GM12878 (cell line): ENCODE measurements around the gene KLF6. TPM values are rescaled to one million over a fixed set of nuclear protein-coding genes. Genes with fewer than 3 reads are reported as not detected.

ENCODE experiments used
- ATAC-seq: fragments of 200-7000 bp; cut with Tn5 transposase; 3 replicates; pipeline ENCODE4 v1.9.1; 2020; ENCODE audit warnings: mild to moderate bottlenecking, moderate library complexity
- BruUV-seq: library from RNA; stranded (reverse); fragments of 400-500 nt; replicated peaks from 2 replicates; lab custom pipeline; 2021; lab: Mats Ljungman, UMichigan
- CTCF ChIA-PET: fragments of 300-600 bp; sonication (Branson Sonifier 250); formaldehyde crosslinking; extraction: SDS; loops from one replicate; lab custom pipeline; 2021; ENCODE audit warnings: inconsistent platforms; lab: Yijun Ruan, JAX
- POLR2A ChIA-PET: fragments of 350-600 bp; formaldehyde crosslinking; extraction: SDS; loops from one replicate; lab custom pipeline; 2021; ENCODE audit warnings: inconsistent platforms; lab: Charles Lee
- RAD21 ChIA-PET: fragments of 300-600 bp; sonication (Branson Sonifier 250); formaldehyde crosslinking; loops from one replicate; lab custom pipeline; 2023; ENCODE audit warnings: antibody characterized with exemption; ENCODE audit not compliant: unreplicated experiment; lab: Charles Lee
- SMC1A ChIA-PET: fragments of 300-600 bp; sonication (Branson Sonifier 250); formaldehyde crosslinking; loops from one replicate; lab custom pipeline; 2023; ENCODE audit not compliant: unreplicated experiment, uncharacterized antibody; lab: Charles Lee
- DNase-seq: peaks from one replicate; pipeline ENCODE4 v3.0.0-alpha.2; 2011; ENCODE audit warnings: low read depth, low spot score
- FAIRE-seq: peaks from 3 replicates; lab custom pipeline; 2011; peaks lifted over from hg19 to GRCh38; lab: Jason Lieb, UNC
- H2AFZ ChIP-seq: 2 replicates; pipeline ENCODE4 v1.6.0; 2011; ENCODE audit warnings: low read depth, low read length, control low read depth; ENCODE audit not compliant: control insufficient read depth
- H3K27ac ChIP-seq: 2 replicates; pipeline ENCODE4 v1.5.1; 2011; ENCODE audit warnings: control low read depth; ENCODE audit not compliant: control insufficient read depth, insufficient read depth
- H3K27me3 ChIP-seq, 2 experiments: replicated peaks in 1 of 2; 2 replicates each; pipeline versions ENCODE4 v1.6.0 to v1.6.1; 2011; ENCODE audit warnings: low read length in 1 of 2; ENCODE audit not compliant: control insufficient read depth in 2 of 2, insufficient read depth in 2 of 2
- H3K36me3 ChIP-seq, 2 experiments: 2 replicates each; pipeline ENCODE4 v1.5.1; 2011; ENCODE audit warnings: low read length in 1 of 2; ENCODE audit not compliant: control insufficient read depth in 2 of 2, insufficient read depth in 2 of 2
- H3K4me1 ChIP-seq: 2 replicates; pipeline ENCODE4 v1.6.1; 2011; ENCODE audit warnings: mild to moderate bottlenecking, low read length, moderate library complexity, mixed read lengths; ENCODE audit not compliant: control insufficient read depth, insufficient read depth
- H3K4me2 ChIP-seq: 2 replicates; pipeline ENCODE4 v1.6.0; 2011; ENCODE audit warnings: control low read depth; ENCODE audit not compliant: control insufficient read depth, insufficient read depth
- H3K4me3 ChIP-seq: fragments of 200-600 bp; sonication (generic); 2 replicates; pipeline ENCODE4 v1.5.1; 2016
- H3K79me2 ChIP-seq: 2 replicates; pipeline ENCODE4 v1.6.0; 2011; ENCODE audit warnings: low read length; ENCODE audit not compliant: control insufficient read depth, insufficient read depth
- H3K9ac ChIP-seq: 2 replicates; pipeline ENCODE4 v1.8.0; 2011; ENCODE audit warnings: low read length, control low read depth, mixed read lengths; ENCODE audit not compliant: control insufficient read depth, insufficient read depth
- H3K9me3 ChIP-seq: replicated peaks from 3 replicates; pipeline ENCODE4 v1.5.1; 2011; ENCODE audit warnings: mild to moderate bottlenecking, low read length; ENCODE audit not compliant: control insufficient read depth, insufficient read depth
- H4K20me1 ChIP-seq: 2 replicates; pipeline ENCODE4 v1.6.0; 2011; ENCODE audit not compliant: control insufficient read depth, insufficient read depth
- ATF7 ChIP-seq: fragments of 450-650 bp; IDR thresholded peaks from 2 replicates; pipeline ENCODE4 v1.6.1; 2016; ENCODE audit warnings: low read depth, mild to moderate bottlenecking
- BRCA1 ChIP-seq: IDR thresholded peaks from 2 replicates; pipeline ENCODE4 v1.6.1; 2011; ENCODE audit warnings: low read depth, low read length, improper control_type of control experiment
- CBFB ChIP-seq: IDR thresholded peaks from 2 replicates; pipeline ENCODE4 v1.6.1; 2016; ENCODE audit warnings: antibody characterized with exemption, low read depth
- CBX3 ChIP-seq: fragments of 200-600 bp; sonication (generic); IDR thresholded peaks from 2 replicates; pipeline ENCODE4 v1.6.1; 2016; ENCODE audit warnings: low read depth, borderline replicate concordance
- FOXM1 ChIP-seq: IDR thresholded peaks from 2 replicates; pipeline ENCODE4 v1.6.1; 2012; ENCODE audit warnings: low read depth, mild to moderate bottlenecking, inconsistent platforms, low read length, moderate library complexity
- NRF1 ChIP-seq: conservative IDR thresholded peaks from 2 replicates; pipeline ENCODE4 v1.6.1; 2011; ENCODE audit warnings: mild to moderate bottlenecking, low read depth, low read length, improper control_type of control experiment
- RAD21 ChIP-seq: IDR thresholded peaks from 2 replicates; pipeline ENCODE4 v1.6.1; 2011; ENCODE audit warnings: mild to moderate bottlenecking, low read depth, low read length, moderate library complexity; ENCODE audit not compliant: insufficient read depth
- SMC3 ChIP-seq: IDR thresholded peaks from 2 replicates; pipeline ENCODE4 v1.6.1; 2011; ENCODE audit warnings: low read length, improper control_type of control experiment, borderline replicate concordance
- SP1 ChIP-seq: IDR thresholded peaks from one replicate; pipeline ENCODE4 v1.6.1; 2011; ENCODE audit warnings: low read depth, low read length
- SREBF2 ChIP-seq: IDR thresholded peaks from 2 replicates; pipeline ENCODE4 v1.6.1; 2012; ENCODE audit warnings: mild to moderate bottlenecking, low read length
- SUZ12 ChIP-seq: fragments of 200-600 bp; sonication (generic); IDR thresholded peaks from one replicate; pipeline ENCODE4 v1.6.1; 2018; ENCODE audit warnings: antibody characterized with exemption, mild to moderate bottlenecking; ENCODE audit not compliant: unreplicated experiment
- TCF3 ChIP-seq: IDR thresholded peaks from 2 replicates; pipeline ENCODE4 v1.6.1; 2012; ENCODE audit warnings: low read depth, mild to moderate bottlenecking, low read length, borderline replicate concordance; ENCODE audit not compliant: insufficient read depth
- ZNF274 ChIP-seq: IDR thresholded peaks from one replicate; pipeline ENCODE4 v1.8.0; 2011; ENCODE audit not compliant: insufficient read length, insufficient read depth
- WGBS: methylation state at CpG from one replicate; pipeline ENCODE4 v1.1.6; 2016; ENCODE audit warnings: low lambda C conversion rate; ENCODE audit not compliant: insufficient replicate concordance, insufficient coverage; ENCODE audit errors: missing lambda C conversion rate; 5-methylcytosine and 5-hydroxymethylcytosine counted together
- in situ Hi-C: fragments of 300-500 bp; cut with MboI; formaldehyde crosslinking; loops from 9 replicates; pipeline ENCODE4 v1.14.3; 2018; ENCODE audit warnings: mixed read lengths
- intact Hi-C: fragments of 100-400 bp; cut with micrococcal nuclease; formaldehyde crosslinking; loops from one replicate; pipeline ENCODE4 v1.14.2; 2022; ENCODE audit not compliant: unreplicated experiment
- polyA plus RNA-seq, 11 experiments: library from polyadenylated mRNA; depleted of rRNA in 4 of 11; unstranded in 6 of 11; stranded (reverse) in 5 of 11; fragments of >200 nt; fragmentation: Nextera tagmentation in 4 of 11; fragmentation: Illumina TruSeq in 1 of 11; extraction: Ambion mirVana in 4 of 11; extraction: Trizol in 1 of 11; gene quantifications; 1 replicate in 1 of 11; 2 replicates in 10 of 11; pipeline versions ENCODE4 v1.2.1 to v1.2.3, GENCODE V29; 2011 to 2016; ENCODE audit warnings: inconsistent platforms in 2 of 11, missing spikeins in 2 of 11, low read depth in 1 of 11
- total RNA-seq, 4 experiments: library from RNA; depleted of rRNA in 3 of 4; stranded (reverse); fragments of >200 nt in 3 of 4; fragmentation: Illumina TruSeq in 1 of 4; extraction: Trizol in 1 of 4; gene quantifications; 2 replicates each; pipeline versions ENCODE4 v1.2.1 to v1.2.3, GENCODE V29; 2013 to 2021
- TF ChIP-seq, protein P1 (sequence below): fragments of 450-650 bp; conservative IDR thresholded peaks from 2 replicates; pipeline ENCODE4 v1.6.1; 2017; ENCODE audit warnings: mild to moderate bottlenecking, moderate library complexity
- TF ChIP-seq, protein P2 (sequence below): fragments of 450-650 bp; IDR thresholded peaks from 2 replicates; pipeline ENCODE4 v1.6.1; 2017; ENCODE audit warnings: borderline replicate concordance
- TF ChIP-seq, protein P3 (sequence below): IDR thresholded peaks from 2 replicates; pipeline ENCODE4 v1.6.1; 2012; ENCODE audit warnings: low read depth, low read length, improper control_type of control experiment

The KLF6 gene
- total and polyA plus RNA-seq, 10 of the 15 experiments (the other 5 are each of a cell fraction or from before 2014, with no cell fraction given) = 7.4 to 54.1 (median 23.5) TPM

DNA sequence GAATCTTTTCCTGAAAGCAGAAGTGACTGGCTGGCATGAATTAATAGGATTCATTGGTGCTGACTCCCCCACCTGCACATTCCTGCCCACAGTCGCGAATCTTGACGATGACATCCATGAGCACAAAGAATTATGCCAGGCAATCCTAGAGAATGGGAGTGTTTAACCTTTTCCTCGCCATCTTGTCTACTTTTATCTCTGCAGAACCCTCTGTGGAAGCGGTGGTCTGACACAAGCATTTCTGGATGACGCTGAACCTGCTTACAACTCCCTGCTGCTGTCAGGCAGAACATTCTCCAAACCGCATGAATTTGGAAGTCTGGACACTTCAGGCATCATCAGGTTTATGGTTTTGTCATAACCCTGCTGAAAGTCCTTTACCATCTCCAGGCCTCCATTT lies 36.5 kb downstream of the KLF6 start (continued):
- TF ChIP-seq, protein P1, sequence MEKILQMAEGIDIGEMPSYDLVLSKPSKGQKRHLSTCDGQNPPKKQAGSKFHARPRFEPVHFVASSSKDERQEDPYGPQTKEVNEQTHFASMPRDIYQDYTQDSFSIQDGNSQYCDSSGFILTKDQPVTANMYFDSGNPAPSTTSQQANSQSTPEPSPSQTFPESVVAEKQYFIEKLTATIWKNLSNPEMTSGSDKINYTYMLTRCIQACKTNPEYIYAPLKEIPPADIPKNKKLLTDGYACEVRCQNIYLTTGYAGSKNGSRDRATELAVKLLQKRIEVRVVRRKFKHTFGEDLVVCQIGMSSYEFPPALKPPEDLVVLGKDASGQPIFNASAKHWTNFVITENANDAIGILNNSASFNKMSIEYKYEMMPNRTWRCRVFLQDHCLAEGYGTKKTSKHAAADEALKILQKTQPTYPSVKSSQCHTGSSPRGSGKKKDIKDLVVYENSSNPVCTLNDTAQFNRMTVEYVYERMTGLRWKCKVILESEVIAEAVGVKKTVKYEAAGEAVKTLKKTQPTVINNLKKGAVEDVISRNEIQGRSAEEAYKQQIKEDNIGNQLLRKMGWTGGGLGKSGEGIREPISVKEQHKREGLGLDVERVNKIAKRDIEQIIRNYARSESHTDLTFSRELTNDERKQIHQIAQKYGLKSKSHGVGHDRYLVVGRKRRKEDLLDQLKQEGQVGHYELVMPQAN = no peak
- TF ChIP-seq SUZ12 (no peak), NRF1 (no peak), CBFB (no peak), ATF7 (no peak), SMC3 (no peak), BRCA1 (no peak), TCF3 (no peak)
- TF ChIP-seq, protein P2, sequence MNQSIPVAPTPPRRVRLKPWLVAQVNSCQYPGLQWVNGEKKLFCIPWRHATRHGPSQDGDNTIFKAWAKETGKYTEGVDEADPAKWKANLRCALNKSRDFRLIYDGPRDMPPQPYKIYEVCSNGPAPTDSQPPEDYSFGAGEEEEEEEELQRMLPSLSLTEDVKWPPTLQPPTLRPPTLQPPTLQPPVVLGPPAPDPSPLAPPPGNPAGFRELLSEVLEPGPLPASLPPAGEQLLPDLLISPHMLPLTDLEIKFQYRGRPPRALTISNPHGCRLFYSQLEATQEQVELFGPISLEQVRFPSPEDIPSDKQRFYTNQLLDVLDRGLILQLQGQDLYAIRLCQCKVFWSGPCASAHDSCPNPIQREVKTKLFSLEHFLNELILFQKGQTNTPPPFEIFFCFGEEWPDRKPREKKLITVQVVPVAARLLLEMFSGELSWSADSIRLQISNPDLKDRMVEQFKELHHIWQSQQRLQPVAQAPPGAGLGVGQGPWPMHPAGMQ = no peak

DNA sequence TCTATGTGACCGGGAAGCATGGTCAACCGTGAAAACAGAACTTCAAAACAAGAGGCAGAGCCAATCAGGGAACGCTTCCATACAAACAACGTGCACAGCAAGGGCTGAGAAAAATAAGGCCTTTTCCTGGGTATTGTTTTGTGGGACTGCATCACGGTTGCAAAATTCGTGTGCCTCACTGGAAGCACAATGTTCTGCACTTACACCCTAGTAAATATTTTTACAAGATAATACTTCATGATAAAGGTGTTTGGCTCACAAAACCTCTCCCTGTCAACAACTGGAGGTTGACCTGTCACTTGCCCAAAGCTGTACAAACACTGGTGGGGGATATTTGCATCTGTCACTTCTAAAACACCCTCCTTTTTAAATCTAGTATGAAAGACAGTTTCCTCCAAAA lies 37.0 kb downstream of the KLF6 start:
- intact Hi-C loops (no loop called here), in situ Hi-C loops (no loop called here)
- H3K9ac ChIP-seq = no peak overlapping the region
- no peak overlapping the region for H3K4me2 ChIP-seq
- DNase-seq (no peak), FAIRE-seq (no peak), ATAC-seq (no peak)
- no peaks in the 10 kb centered on the region for H3K36me3 ChIP-seq
- H3K79me2 ChIP-seq = no peaks in the 10 kb centered on the region
- no peak overlapping the region for H3K4me3 ChIP-seq
- CTCF ChIA-PET = interaction anchor here (0.6 to 1.9 kb wide), 2 partner anchors 9 to 10 kb away, joined by 3 to 6 read pairs; no protein-coding TSS in a partner anchor
- RAD21 ChIA-PET = interaction anchor here (1.1 to 2.8 kb wide), 2 partner anchors 7 to 13 kb away, joined by 3 to 11 read pairs; no protein-coding TSS in a partner anchor
- peaks cover 6% of the 10 kb centered on the region for H3K4me1 ChIP-seq
- H3K9me3 ChIP-seq = no peaks in the 10 kb centered on the region
- WGBS = 72% methylated on average over 6 of the region's 6 CpGs
- POLR2A ChIA-PET = no interaction called here
- no peak overlapping the region for H2AFZ ChIP-seq
- no TSS peak for BruUV-seq
- TF ChIP-seq, protein P3, sequence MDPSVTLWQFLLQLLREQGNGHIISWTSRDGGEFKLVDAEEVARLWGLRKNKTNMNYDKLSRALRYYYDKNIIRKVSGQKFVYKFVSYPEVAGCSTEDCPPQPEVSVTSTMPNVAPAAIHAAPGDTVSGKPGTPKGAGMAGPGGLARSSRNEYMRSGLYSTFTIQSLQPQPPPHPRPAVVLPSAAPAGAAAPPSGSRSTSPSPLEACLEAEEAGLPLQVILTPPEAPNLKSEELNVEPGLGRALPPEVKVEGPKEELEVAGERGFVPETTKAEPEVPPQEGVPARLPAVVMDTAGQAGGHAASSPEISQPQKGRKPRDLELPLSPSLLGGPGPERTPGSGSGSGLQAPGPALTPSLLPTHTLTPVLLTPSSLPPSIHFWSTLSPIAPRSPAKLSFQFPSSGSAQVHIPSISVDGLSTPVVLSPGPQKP = no peak
- TF ChIP-seq SREBF2 (no peak), ZNF274 (no peak), SP1 (no peak), CBX3 (no peak), RAD21 (no peak), FOXM1 (no peak)
- no peaks in the 10 kb centered on the region for H3K27me3 ChIP-seq
- H3K27ac ChIP-seq = no peak overlapping the region
- H4K20me1 ChIP-seq = no peaks in the 10 kb centered on the region
- SMC1A ChIA-PET = interaction anchor here (1.5 kb wide), 1 partner anchor 10 kb away, joined by 3 read pairs; no protein-coding TSS in a partner anchor
